K562 (cell line): ENCODE results near the gene PHAX. TPM values are rescaled to one million over a fixed set of nuclear protein-coding genes. Genes with fewer than 3 reads are reported as not detected.

ENCODE experiments used
- AFF4 ChIP-seq: sonication (generic); formaldehyde crosslinking; IDR thresholded peaks from 2 replicates; pipeline ENCODE4 v1.8.0; 2023; ENCODE audit warnings: mild to moderate bottlenecking, missing genetic modification reagents
- ARID2 ChIP-seq: fragments of 450-650 bp; IDR thresholded peaks from 2 replicates; pipeline ENCODE4 v1.6.1; 2017; ENCODE audit warnings: antibody characterized with exemption, mild to moderate bottlenecking
- ARNT ChIP-seq, 2 experiments: fragments of 450-650 bp; IDR thresholded peaks; 2 replicates each; pipeline ENCODE4 v1.6.1; 2016; ENCODE audit warnings: mild to moderate bottlenecking in 1 of 2
- DLX4 ChIP-seq: fragments of 250-450 bp; sonication (Bioruptor Pico); IDR thresholded peaks from 2 replicates; pipeline ENCODE4 v1.6.1; 2021; ENCODE audit warnings: mild to moderate bottlenecking
- GABPB1 ChIP-seq: sonication (generic); formaldehyde crosslinking; IDR thresholded peaks from 2 replicates; pipeline ENCODE4 v1.8.0; 2022; ENCODE audit warnings: mild to moderate bottlenecking, missing genetic modification reagents
- KHSRP ChIP-seq: fragments of 450-650 bp; IDR thresholded peaks from 2 replicates; pipeline ENCODE4 v1.6.1; 2017
- NKRF ChIP-seq: fragments of 450-650 bp; IDR thresholded peaks from 2 replicates; pipeline ENCODE4 v1.6.1; 2016; ENCODE audit warnings: borderline replicate concordance
- PREB ChIP-seq: sonication (generic); formaldehyde crosslinking; IDR thresholded peaks from 2 replicates; pipeline ENCODE4 v1.8.1; 2023; ENCODE audit warnings: mild to moderate bottlenecking, missing genetic modification reagents
- SAFB ChIP-seq: fragments of 200-400 bp; formaldehyde crosslinking; IDR thresholded peaks from 2 replicates; pipeline ENCODE4 v1.6.1; 2017; ENCODE audit warnings: low read depth, low read length, borderline replicate concordance
- SAP30 ChIP-seq: fragments of 200-600 bp; sonication (generic); IDR thresholded peaks from 2 replicates; pipeline ENCODE4 v1.6.1; 2012; ENCODE audit warnings: borderline replicate concordance, low read depth, mild to moderate bottlenecking, moderate library complexity, low read length, control low read depth, inconsistent platforms; ENCODE audit not compliant: insufficient read depth, poor library complexity, severe bottlenecking
- TGIF2 ChIP-seq: sonication (generic); formaldehyde crosslinking; IDR thresholded peaks from 2 replicates; pipeline ENCODE4 v1.8.1; 2022; ENCODE audit warnings: mild to moderate bottlenecking, missing genetic modification reagents, moderate library complexity
- XRCC3 ChIP-seq: fragments of 450-650 bp; IDR thresholded peaks from 2 replicates; pipeline ENCODE4 v1.6.1; 2017; ENCODE audit warnings: mild to moderate bottlenecking, moderate library complexity
- ZBTB33 ChIP-seq: sonication (generic); formaldehyde crosslinking; IDR thresholded peaks from 2 replicates; pipeline ENCODE4 v1.8.1; 2023; ENCODE audit warnings: mild to moderate bottlenecking, missing genetic modification reagents
- ZNF143 ChIP-seq: sonication (generic); formaldehyde crosslinking; IDR thresholded peaks from 2 replicates; pipeline ENCODE4 v1.9.0; 2022; ENCODE audit warnings: mild to moderate bottlenecking, missing genetic modification reagents
- ZNF232 ChIP-seq: sonication (generic); formaldehyde crosslinking; IDR thresholded peaks from 2 replicates; pipeline ENCODE4 v1.8.0; 2022; ENCODE audit warnings: mild to moderate bottlenecking, missing genetic modification reagents
- ZNF239 ChIP-seq: fragments of 250-450 bp; sonication (Bioruptor Pico); IDR thresholded peaks from 2 replicates; pipeline ENCODE4 v1.4.0; 2020; ENCODE audit warnings: mild to moderate bottlenecking
- ZNF3 ChIP-seq: fragments of 250-450 bp; sonication (Bioruptor Pico); IDR thresholded peaks from 2 replicates; pipeline ENCODE4 v1.5.0; 2021; ENCODE audit warnings: mild to moderate bottlenecking, moderate library complexity
- ZNF316 ChIP-seq: fragments of 450-650 bp; IDR thresholded peaks from 2 replicates; pipeline ENCODE4 v1.6.1; 2016
- ZNF584 ChIP-seq: fragments of 200-800 bp; sonication (Bioruptor generic); IDR thresholded peaks from 2 replicates; pipeline ENCODE4 v1.6.1; 2016; ENCODE audit warnings: low read depth, mild to moderate bottlenecking, missing genetic modification characterization, missing compliant biosample characterization
- ZNF699 ChIP-seq: fragments of 250-450 bp; sonication (Bioruptor Pico); IDR thresholded peaks from 2 replicates; pipeline ENCODE4 v1.8.0; 2021; ENCODE audit warnings: mild to moderate bottlenecking, moderate library complexity; ENCODE audit not compliant: insufficient replicate concordance
- ZNF76 ChIP-seq: fragments of 250-450 bp; sonication (Bioruptor Pico); IDR thresholded peaks from 2 replicates; pipeline ENCODE4 v1.4.0; 2020; ENCODE audit warnings: mild to moderate bottlenecking, moderate library complexity, borderline replicate concordance
- polyA plus RNA-seq, 8 experiments: library from polyadenylated mRNA; depleted of rRNA in 4 of 8; stranded (reverse) in 5 of 8; unstranded in 3 of 8; fragments of >200 nt; fragmentation: Nextera tagmentation in 2 of 8; fragmentation: Illumina TruSeq in 1 of 8; extraction: Ambion mirVana in 2 of 8; extraction: Trizol in 1 of 8; gene quantifications; 2 replicates each; pipeline versions ENCODE4 v1.2.1 to v1.2.3, GENCODE V29; 2011 to 2014; ENCODE audit warnings: inconsistent platforms in 1 of 8, missing spikeins in 1 of 8
- total RNA-seq, 7 experiments: library from RNA; depleted of rRNA in 6 of 7; stranded (reverse); fragments of >200 nt in 6 of 7; fragmentation: Illumina TruSeq in 2 of 7; extraction: Trizol in 2 of 7; gene quantifications; 2 replicates each; pipeline versions ENCODE4 v1.2.1 to v1.2.3, GENCODE V29; 2011 to 2021; ENCODE audit warnings: low replicate concordance in 1 of 7

Gene PHAX
- total and polyA plus RNA-seq, 9 of the 15 experiments (the other 6 are each of a cell fraction or from before 2014, with no cell fraction given): 20.2 to 59.8 (median 43.5) TPM

GRCh38 chr5:126676195-126676624, 75.5 kb downstream of the PHAX start (continued):
- TF ChIP-seq DLX4 (CRISPR knock-in tag) (no peak), ZNF584 (CRISPR knock-in tag) (no peak), ZNF316 (no peak), SAP30 (no peak), ZBTB33 (CRISPR knock-in tag) (peak; percentile 49; the same call in 1 of the 2 replicates), ZNF143 (CRISPR knock-in tag) (no peak), PREB (CRISPR knock-in tag) (no peak), XRCC3 (no peak), ARNT (IDR thresholded peaks at IDR 0.05) (no peak; a peak in 1 of 4 replicates), SAFB (no peak), ZNF699 (CRISPR knock-in tag) (no peak), ZNF76 (CRISPR knock-in tag) (no peak; the same call in 1 of the 2 replicates), ZNF239 (no peak), ZNF232 (CRISPR knock-in tag) (no peak), GABPB1 (no peak), AFF4 (CRISPR knock-in tag) (no peak), NKRF (no peak), TGIF2 (CRISPR knock-in tag) (no peak), ARID2 (peak; percentile 93), KHSRP (no peak), ZNF3 (CRISPR knock-in tag) (no peak)
